Activated naive CD8-positive, alpha-beta T cell treated with anti-CD3 and anti-CD28 coated beads, Interleukin-2, amount 10 ng/mL, durations not matched to agents 7 days and 5 days (primary cell): ENCODE results near the gene HIVEP3. TPM values are rescaled to one million over a fixed set of nuclear protein-coding genes. Genes with fewer than 3 reads are reported as not detected.
A peak's percentile ranks its signal among the peaks of the same experiment; 100 is the strongest.

ENCODE experiments used
- ATAC-seq: fragments of 150-1000 bp; cut with Tn5 transposase; one replicate; pipeline ENCODE4 v1.10.0; 2021; ENCODE audit warnings: low read depth, moderate library complexity
- POLR2A ChIA-PET: fragments of 350-600 bp; sonication (Branson Sonifier 250); formaldehyde crosslinking; loops from one replicate; lab custom pipeline; 2021; ENCODE audit warnings: antibody characterized with exemption; lab: Charles Lee
- DNase-seq: peaks from one replicate; pipeline ENCODE4 v3.0.0; 2021
- H3K27ac Mint-ChIP-seq: one replicate; pipeline ENCODE4 v1.8.0; 2022; ENCODE audit warnings: mild to moderate bottlenecking, mixed read lengths
- H3K27me3 Mint-ChIP-seq: one replicate; pipeline ENCODE4 v1.8.0; 2022; ENCODE audit warnings: mild to moderate bottlenecking, moderate library complexity, mixed read lengths
- H3K36me3 Mint-ChIP-seq: one replicate; pipeline ENCODE4 v1.8.0; 2021; ENCODE audit warnings: mild to moderate bottlenecking, mixed read lengths
- H3K4me1 Mint-ChIP-seq: one replicate; pipeline ENCODE4 v1.8.0; 2021; ENCODE audit warnings: mixed read lengths
- H3K4me3 Mint-ChIP-seq: one replicate; pipeline ENCODE4 v1.8.0; 2022; ENCODE audit warnings: mild to moderate bottlenecking, moderate library complexity, mixed read lengths
- H3K9me3 Mint-ChIP-seq: one replicate; pipeline ENCODE4 v1.8.0; 2021; ENCODE audit warnings: mixed read lengths
- total RNA-seq, 2 experiments: library from RNA; stranded (reverse); gene quantifications; one replicate each; pipeline ENCODE4 v1.2.3, GENCODE V29; 2021

HIVEP3 gene
- total RNA-seq, 2 experiments from 2014 or later, result 10.1 to 10.7 TPM

GRCh38 chr1:41645062-41645461, 273.7 kb downstream of the HIVEP3 start:
- ATAC-seq, result no peak
- H3K27ac Mint-ChIP-seq, result no peak overlapping the region
- H3K4me3 Mint-ChIP-seq, result no peak overlapping the region
- H3K4me1 Mint-ChIP-seq, result peaks cover 12% of the 10 kb centered on the region
- DNase-seq, result no peak
- no peaks in the 10 kb centered on the region for H3K27me3 Mint-ChIP-seq
- POLR2A ChIA-PET, result interaction anchor here (0.6 kb wide), 1 partner anchor 1352 kb away, joined by 3 read pairs; no protein-coding TSS in a partner anchor
- H3K9me3 Mint-ChIP-seq, result no peaks in the 10 kb centered on the region
- peaks cover 4% of the 10 kb centered on the region for H3K36me3 Mint-ChIP-seq

GRCh38 chr1:41642922-41643821, 275.6 kb downstream of the HIVEP3 start:
- POLR2A ChIA-PET, result no interaction called here
- peaks cover 22% of the 10 kb centered on the region for H3K4me1 Mint-ChIP-seq
- peaks cover 2% of the 10 kb centered on the region for H3K36me3 Mint-ChIP-seq
- no peak overlapping the region for H3K27ac Mint-ChIP-seq
- H3K4me3 Mint-ChIP-seq, result no peak overlapping the region
- ATAC-seq (no peak), DNase-seq (no peak)
- no peaks in the 10 kb centered on the region for H3K27me3 Mint-ChIP-seq
- no peaks in the 10 kb centered on the region for H3K9me3 Mint-ChIP-seq

GRCh38 chr1:41641941-41642527, 276.7 kb downstream of the HIVEP3 start:
- Mint-ChIP-seq H3K36me3 (peaks cover 2% of the 10 kb centered on the region), H3K4me1 (peaks cover 32% of the 10 kb centered on the region), H3K9me3 (no peaks in the 10 kb centered on the region), H3K27ac (peak overlapping the region; percentile 11), H3K4me3 (no peak overlapping the region), H3K27me3 (no peaks in the 10 kb centered on the region)
- DNase-seq, result no peak
- POLR2A ChIA-PET, result no interaction called here
- ATAC-seq, result no peak

GRCh38 chr1:41641475-41641814, 277.3 kb downstream of the HIVEP3 start:
- POLR2A ChIA-PET, result no interaction called here
- ATAC-seq, result no peak

GRCh38 chr1:41640756-41641474, 277.8 kb downstream of the HIVEP3 start:
- Mint-ChIP-seq H3K4me3 (no peak overlapping the region), H3K9me3 (no peaks in the 10 kb centered on the region), H3K27ac (no peak overlapping the region), H3K27me3 (no peaks in the 10 kb centered on the region), H3K36me3 (no peaks in the 10 kb centered on the region), H3K4me1 (peaks cover 33% of the 10 kb centered on the region)
- ATAC-seq (no peak), DNase-seq (no peak)
- POLR2A ChIA-PET, result interaction anchor here (1.0 kb wide), 1 partner anchor 16 kb away, joined by 3 read pairs; no protein-coding TSS in a partner anchor

More at GRCh38 chr1:41641475-41641814, 277.3 kb downstream of the HIVEP3 start:
- no peaks in the 10 kb centered on the region for H3K9me3 Mint-ChIP-seq
- DNase-seq, result no peak
- no peaks in the 10 kb centered on the region for H3K27me3 Mint-ChIP-seq
- no peak overlapping the region for H3K4me3 Mint-ChIP-seq
- H3K27ac Mint-ChIP-seq, result peak overlapping the region; percentile 11
- H3K36me3 Mint-ChIP-seq, result peaks cover 2% of the 10 kb centered on the region
- H3K4me1 Mint-ChIP-seq, result peaks cover 32% of the 10 kb centered on the region

- no peaks in the 10 kb centered on the region for H3K27me3 Mint-ChIP-seq
Observed at GRCh38 chr1:41640141-41640751, 278.5 kb downstream of the HIVEP3 start.

GRCh38 chr1:41639332-41639936, 279.3 kb downstream of the HIVEP3 start:
- Mint-ChIP-seq H3K4me1 (peaks cover 37% of the 10 kb centered on the region), H3K27me3 (no peaks in the 10 kb centered on the region), H3K27ac (peak overlapping the region; percentile 39), H3K9me3 (no peaks in the 10 kb centered on the region), H3K36me3 (no peaks in the 10 kb centered on the region), H3K4me3 (peak overlapping the region; percentile 51)
- ATAC-seq (peak; percentile 51), DNase-seq (no peak)
- POLR2A ChIA-PET, result no interaction called here

More at GRCh38 chr1:41640141-41640751, 278.5 kb downstream of the HIVEP3 start:
- Mint-ChIP-seq H3K27ac (peak overlapping the region; percentile 35), H3K4me3 (peak overlapping the region; percentile 51), H3K36me3 (no peaks in the 10 kb centered on the region), H3K9me3 (no peaks in the 10 kb centered on the region), H3K4me1 (peaks cover 34% of the 10 kb centered on the region)
- POLR2A ChIA-PET, result interaction anchor here (1.0 kb wide), 1 partner anchor 17 kb away, joined by 3 read pairs; no protein-coding TSS in a partner anchor
- DNase-seq (no peak), ATAC-seq (no peak)

GRCh38 chr1:41638086-41639024, 280.4 kb downstream of the HIVEP3 start:
- ATAC-seq, result peak; percentile 21
- Mint-ChIP-seq H3K4me1 (peaks cover 44% of the 10 kb centered on the region), H3K9me3 (no peaks in the 10 kb centered on the region), H3K4me3 (peak overlapping the region; percentile 23), H3K36me3 (no peaks in the 10 kb centered on the region), H3K27ac (peak overlapping the region; percentile 5), H3K27me3 (no peaks in the 10 kb centered on the region)
- POLR2A ChIA-PET, result no interaction called here
- DNase-seq, result no peak

GRCh38 chr1:41637367-41637766, 281.4 kb downstream of the HIVEP3 start:
- ATAC-seq (no peak), DNase-seq (no peak)
- H3K4me1 Mint-ChIP-seq, result peaks cover 46% of the 10 kb centered on the region
- H3K27ac Mint-ChIP-seq, result no peak overlapping the region
- POLR2A ChIA-PET, result no interaction called here
- H3K4me3 Mint-ChIP-seq, result no peak overlapping the region
- H3K9me3 Mint-ChIP-seq, result no peaks in the 10 kb centered on the region
- no peaks in the 10 kb centered on the region for H3K36me3 Mint-ChIP-seq
- H3K27me3 Mint-ChIP-seq, result no peaks in the 10 kb centered on the region

GRCh38 chr1:41633764-41634163, 285.0 kb downstream of the HIVEP3 start:
- POLR2A ChIA-PET, result no interaction called here
- ATAC-seq (no peak), DNase-seq (no peak)
- H3K4me3 Mint-ChIP-seq, result no peak overlapping the region
- peaks cover 33% of the 10 kb centered on the region for H3K4me1 Mint-ChIP-seq
- no peak overlapping the region for H3K27ac Mint-ChIP-seq
- H3K36me3 Mint-ChIP-seq, result peaks cover 4% of the 10 kb centered on the region
- peaks cover 1% of the 10 kb centered on the region for H3K9me3 Mint-ChIP-seq
- no peaks in the 10 kb centered on the region for H3K27me3 Mint-ChIP-seq

GRCh38 chr1:41632781-41633575, 285.7 kb downstream of the HIVEP3 start:
- ATAC-seq (no peak), DNase-seq (no peak)
- peaks cover 6% of the 10 kb centered on the region for H3K36me3 Mint-ChIP-seq
- H3K27me3 Mint-ChIP-seq, result no peaks in the 10 kb centered on the region
- peaks cover 28% of the 10 kb centered on the region for H3K4me1 Mint-ChIP-seq
- H3K9me3 Mint-ChIP-seq, result peaks cover 1% of the 10 kb centered on the region
- POLR2A ChIA-PET, result no interaction called here
- no peak overlapping the region for H3K4me3 Mint-ChIP-seq
- no peak overlapping the region for H3K27ac Mint-ChIP-seq
